MCF 10A (cell line): ENCODE results near the gene ZNF107. TPM values are rescaled to one million over a fixed set of nuclear protein-coding genes. Genes with fewer than 3 reads are reported as not detected.

Source experiments
- BruUV-seq: library from RNA; stranded (reverse); fragments of 400-500 nt; replicated peaks from 2 replicates; lab custom pipeline; 2021; lab: Mats Ljungman, UMichigan
- CTCF ChIA-PET: fragments of 300-600 bp; sonication (Branson Sonifier 250); formaldehyde crosslinking; extraction: SDS; loops from one replicate; lab custom pipeline; 2021; ENCODE audit warnings: antibody characterized with exemption, inconsistent platforms; lab: Yijun Ruan, JAX
- POLR2A ChIA-PET: fragments of 300-600, 350-650 bp; sonication (Branson Sonifier 250); formaldehyde crosslinking; extraction: SDS; loops from one replicate; lab custom pipeline; 2020; ENCODE audit warnings: antibody characterized with exemption, inconsistent platforms; lab: Yijun Ruan, JAX
- DNase-seq: peaks from one replicate; pipeline ENCODE4 v3.0.0-alpha.2; 2018; ENCODE audit not compliant: unreplicated experiment
- H3K27ac Mint-ChIP-seq: one replicate; pipeline ENCODE4 v1.8.0; 2022; ENCODE audit warnings: mild to moderate bottlenecking, low read depth, mixed read lengths; ENCODE audit not compliant: unreplicated experiment
- H3K27me3 Mint-ChIP-seq: one replicate; pipeline ENCODE4 v1.8.0; 2022; ENCODE audit warnings: mixed read lengths; ENCODE audit not compliant: insufficient read depth, unreplicated experiment
- H3K36me3 Mint-ChIP-seq: one replicate; pipeline ENCODE4 v1.8.0; 2022; ENCODE audit warnings: mild to moderate bottlenecking, moderate library complexity, mixed read lengths; ENCODE audit not compliant: insufficient read depth, unreplicated experiment
- H3K4me1 Mint-ChIP-seq: one replicate; pipeline ENCODE4 v1.8.0; 2022; ENCODE audit warnings: mixed read lengths; ENCODE audit not compliant: insufficient read depth, unreplicated experiment
- H3K4me3 Mint-ChIP-seq: one replicate; pipeline ENCODE4 v1.8.0; 2022; ENCODE audit warnings: mild to moderate bottlenecking, moderate library complexity, mixed read lengths; ENCODE audit not compliant: unreplicated experiment
- H3K9me3 Mint-ChIP-seq: one replicate; pipeline ENCODE4 v1.8.0; 2022; ENCODE audit warnings: mixed read lengths; ENCODE audit not compliant: unreplicated experiment
- intact Hi-C: fragments of 100-400 bp; cut with micrococcal nuclease; formaldehyde crosslinking; loops from 2 replicates; pipeline ENCODE4 v1.14.1; 2022
- total RNA-seq: library from RNA; stranded (reverse); gene quantifications from 2 replicates; pipeline ENCODE4 v1.2.3, GENCODE V29; 2022
- TF ChIP-seq, protein P1 (sequence below): fragments of 200-600 bp; IDR thresholded peaks from one replicate; pipeline ENCODE4 v1.8.0; 2022; ENCODE audit warnings: antibody characterized with exemption, mild to moderate bottlenecking; ENCODE audit not compliant: unreplicated experiment

The ZNF107 gene
- total RNA-seq, 1 experiment from 2014 or later = 4.6 TPM

DNA sequence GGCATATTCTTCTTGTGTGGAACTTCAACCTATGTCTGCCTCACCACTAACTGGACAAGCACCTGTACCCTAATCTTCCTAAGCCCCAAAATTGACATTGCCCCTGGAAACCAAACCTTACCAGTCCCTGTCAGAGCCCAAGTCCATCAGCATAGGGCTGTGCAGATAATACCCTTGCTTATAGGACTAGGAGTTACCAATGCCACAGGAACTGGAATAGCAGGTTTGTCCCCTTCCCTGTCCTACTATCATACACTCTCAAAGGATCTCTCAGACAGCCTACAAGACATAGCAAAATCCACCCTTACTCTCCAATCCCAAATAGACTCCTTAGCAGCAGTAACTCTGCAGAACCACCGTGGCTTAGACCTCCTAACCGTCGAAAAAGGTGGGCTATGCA is 19.8 kb downstream of the ZNF107 start:
- no peak overlapping the region for H3K4me3 Mint-ChIP-seq
- H3K27ac Mint-ChIP-seq = no peak overlapping the region
- intact Hi-C loops = no loop called here

GRCh38 chr7:64686493-64687184 is 20.7 kb downstream of the ZNF107 start:
- POLR2A ChIA-PET = no interaction called here
- TF ChIP-seq, protein P1, sequence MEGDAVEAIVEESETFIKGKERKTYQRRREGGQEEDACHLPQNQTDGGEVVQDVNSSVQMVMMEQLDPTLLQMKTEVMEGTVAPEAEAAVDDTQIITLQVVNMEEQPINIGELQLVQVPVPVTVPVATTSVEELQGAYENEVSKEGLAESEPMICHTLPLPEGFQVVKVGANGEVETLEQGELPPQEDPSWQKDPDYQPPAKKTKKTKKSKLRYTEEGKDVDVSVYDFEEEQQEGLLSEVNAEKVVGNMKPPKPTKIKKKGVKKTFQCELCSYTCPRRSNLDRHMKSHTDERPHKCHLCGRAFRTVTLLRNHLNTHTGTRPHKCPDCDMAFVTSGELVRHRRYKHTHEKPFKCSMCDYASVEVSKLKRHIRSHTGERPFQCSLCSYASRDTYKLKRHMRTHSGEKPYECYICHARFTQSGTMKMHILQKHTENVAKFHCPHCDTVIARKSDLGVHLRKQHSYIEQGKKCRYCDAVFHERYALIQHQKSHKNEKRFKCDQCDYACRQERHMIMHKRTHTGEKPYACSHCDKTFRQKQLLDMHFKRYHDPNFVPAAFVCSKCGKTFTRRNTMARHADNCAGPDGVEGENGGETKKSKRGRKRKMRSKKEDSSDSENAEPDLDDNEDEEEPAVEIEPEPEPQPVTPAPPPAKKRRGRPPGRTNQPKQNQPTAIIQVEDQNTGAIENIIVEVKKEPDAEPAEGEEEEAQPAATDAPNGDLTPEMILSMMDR = no peak
- DNase-seq = no peak

More for the DNA sequence above, 19.8 kb downstream of the ZNF107 start:
- CTCF ChIA-PET = no interaction called here
- no TSS peak for BruUV-seq
- TF ChIP-seq, protein P1 = no peak
- H3K27me3 Mint-ChIP-seq = no peaks in the 10 kb centered on the region
- POLR2A ChIA-PET = no interaction called here
- peaks cover 15% of the 10 kb centered on the region for H3K36me3 Mint-ChIP-seq
- no peak for DNase-seq
- H3K4me1 Mint-ChIP-seq = no peaks in the 10 kb centered on the region
- H3K9me3 Mint-ChIP-seq = no peaks in the 10 kb centered on the region

GRCh38 chr7:64687249-64687648 is 21.3 kb downstream of the ZNF107 start:
- Mint-ChIP-seq H3K4me1 (no peaks in the 10 kb centered on the region), H3K4me3 (no peak overlapping the region), H3K36me3 (peaks cover 30% of the 10 kb centered on the region), H3K9me3 (no peaks in the 10 kb centered on the region), H3K27me3 (no peaks in the 10 kb centered on the region), H3K27ac (no peak overlapping the region)
- no TSS peak for BruUV-seq
- DNase-seq = no peak
- TF ChIP-seq, protein P1 = no peak
- intact Hi-C loops = no loop called here
- POLR2A ChIA-PET = no interaction called here
- CTCF ChIA-PET = interaction anchor here (0.6 kb wide), 1 partner anchor 13 kb away, joined by 3 read pairs; no protein-coding TSS in a partner anchor

More at GRCh38 chr7:64686493-64687184, 20.7 kb downstream of the ZNF107 start:
- CTCF ChIA-PET = no interaction called here
- Mint-ChIP-seq H3K36me3 (peaks cover 24% of the 10 kb centered on the region), H3K9me3 (no peaks in the 10 kb centered on the region), H3K27me3 (no peaks in the 10 kb centered on the region), H3K4me3 (no peak overlapping the region), H3K27ac (no peak overlapping the region), H3K4me1 (no peaks in the 10 kb centered on the region)
- BruUV-seq = no TSS peak
- intact Hi-C loops = no loop called here

DNA sequence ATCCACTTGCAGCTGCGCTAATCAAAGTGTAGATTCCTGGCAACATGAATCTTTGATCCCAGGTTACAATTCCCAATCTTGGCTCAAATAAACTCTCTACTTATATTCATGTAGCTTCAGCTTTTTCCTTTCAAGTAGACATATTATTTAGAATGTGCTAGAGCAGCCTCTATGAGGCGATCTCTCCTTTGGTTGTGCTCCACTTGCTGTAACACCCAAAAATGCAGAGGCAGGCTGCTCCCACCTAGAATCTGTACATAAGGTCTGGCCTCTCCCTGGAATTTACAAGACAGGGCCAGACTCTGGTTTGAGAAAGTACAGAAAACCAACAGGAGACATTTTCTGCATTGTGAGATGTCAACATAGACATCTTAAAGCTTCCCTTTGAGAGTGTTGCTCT is 23.1 kb downstream of the ZNF107 start:
- CTCF ChIA-PET = interaction anchor here (0.8 to 0.9 kb wide), 2 partner anchors 10 to 619 kb away, joined by 3 to 6 read pairs; no protein-coding TSS in a partner anchor
- Mint-ChIP-seq H3K27me3 (no peaks in the 10 kb centered on the region), H3K4me3 (no peak overlapping the region), H3K36me3 (peaks cover 41% of the 10 kb centered on the region), H3K27ac (no peak overlapping the region), H3K9me3 (no peaks in the 10 kb centered on the region), H3K4me1 (no peaks in the 10 kb centered on the region)
- BruUV-seq = no TSS peak
- DNase-seq = no peak
- POLR2A ChIA-PET = no interaction called here
- TF ChIP-seq, protein P1 = no peak
- intact Hi-C loops = no loop called here
